Testis (tissue), 3 donors: ENCODE data around the gene RPL31. TPM values are rescaled to one million over a fixed set of nuclear protein-coding genes. Genes with fewer than 3 reads are reported as not detected.

ENCODE experiments used
- DNase-seq: peaks from one replicate; pipeline ENCODE4 v3.0.0-alpha.2; 2019
- H3K27ac ChIP-seq, 2 donors: fragments of 200-600 bp; sonication (generic); one replicate each; pipeline ENCODE4 v1.5.1; 2019
- H3K27me3 ChIP-seq: fragments of 200-600 bp; sonication (generic); one replicate; pipeline ENCODE4 v1.5.1; 2019
- H3K36me3 ChIP-seq: fragments of 200-600 bp; sonication (generic); one replicate; pipeline ENCODE4 v1.5.1; 2017; ENCODE audit warnings: low read depth; ENCODE audit errors: missing control alignments
- H3K4me1 ChIP-seq: fragments of 200-600 bp; sonication (generic); one replicate; pipeline ENCODE4 v1.5.1; 2019
- H3K4me3 ChIP-seq, 2 donors: fragments of 200-600 bp; sonication (generic); one replicate each; pipeline ENCODE4 v1.5.1; 2017 to 2019
- H3K9me3 ChIP-seq: fragments of 200-600 bp; sonication (generic); one replicate; pipeline ENCODE4 v1.5.1; 2017
- POLR2A ChIP-seq: fragments of 450-650 bp; IDR thresholded peaks from one replicate; pipeline ENCODE4 v1.6.1; 2017; ENCODE audit warnings: antibody characterized with exemption, mild to moderate bottlenecking, moderate library complexity
- WGBS, 2 donors: methylation state at CpG; one replicate each; pipeline ENCODE4 v1.1.5; 2018; 5-methylcytosine and 5-hydroxymethylcytosine counted together
- intact Hi-C: fragments of 100-400 bp; cut with DNase I; formaldehyde crosslinking; loops from one replicate; pipeline ENCODE4 v1.15.1; 2023; ENCODE audit warnings: low total_unique reads
- polyA plus RNA-seq: library from polyadenylated mRNA; stranded (reverse); fragments of 350-450 nt; fragmentation: Illumina TruSeq; extraction: RNeasy Lipid Tissue Mini Kit (QIAGEN cat#74804); gene quantifications from one replicate; pipeline ENCODE4 v1.2.3, GENCODE V29; 2014; ENCODE audit warnings: low read depth, low replicate concordance; ENCODE audit not compliant: insufficient read depth
- total RNA-seq, 2 donors: library from RNA; depleted of rRNA; stranded (reverse); fragments of >200 nt; gene quantifications; one replicate each; pipeline ENCODE4 v1.2.3, GENCODE V29; 2016
- TF ChIP-seq, protein P1 (sequence below), 3 experiments: fragments of 450-650 bp in 2 of 3; fragments of 200-600 bp in 1 of 3; sonication (generic) in 1 of 3; IDR thresholded peaks; one replicate each; pipeline ENCODE4 v1.5.1; 2016 to 2019; ENCODE audit warnings: antibody characterized with exemption in 3 of 3, mild to moderate bottlenecking in 2 of 3, moderate library complexity in 1 of 3

RPL31 gene
- total and polyA plus RNA-seq, 3 donors from 2014 or later: 404 to 1,643 (median 715) TPM

DNA sequence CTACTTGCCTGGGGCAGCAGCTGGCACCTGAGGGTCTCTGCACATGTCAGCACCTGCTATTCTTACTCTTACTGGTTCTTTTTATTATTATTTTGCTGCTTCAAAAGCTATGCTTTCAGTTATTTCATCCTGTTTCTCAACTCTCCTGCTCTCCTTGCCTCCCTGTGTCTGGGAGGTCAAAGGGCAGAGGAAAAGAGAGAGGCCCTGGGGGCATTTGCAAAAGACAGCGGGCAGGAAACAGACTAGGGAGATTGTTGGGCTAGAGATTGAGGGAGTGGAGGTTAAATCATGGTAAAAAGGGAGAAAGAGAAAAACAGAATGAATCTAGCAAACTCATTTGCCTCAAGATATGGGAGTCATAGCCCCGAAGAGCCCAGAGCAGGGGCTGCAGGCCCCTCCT, 21.1 kb upstream of the RPL31 start:
- 88 to 90% methylated on average over 2 of the region's 2 CpGs for WGBS, 2 donors
- H3K27me3 ChIP-seq: no peaks in the 10 kb centered on the region

DNA sequence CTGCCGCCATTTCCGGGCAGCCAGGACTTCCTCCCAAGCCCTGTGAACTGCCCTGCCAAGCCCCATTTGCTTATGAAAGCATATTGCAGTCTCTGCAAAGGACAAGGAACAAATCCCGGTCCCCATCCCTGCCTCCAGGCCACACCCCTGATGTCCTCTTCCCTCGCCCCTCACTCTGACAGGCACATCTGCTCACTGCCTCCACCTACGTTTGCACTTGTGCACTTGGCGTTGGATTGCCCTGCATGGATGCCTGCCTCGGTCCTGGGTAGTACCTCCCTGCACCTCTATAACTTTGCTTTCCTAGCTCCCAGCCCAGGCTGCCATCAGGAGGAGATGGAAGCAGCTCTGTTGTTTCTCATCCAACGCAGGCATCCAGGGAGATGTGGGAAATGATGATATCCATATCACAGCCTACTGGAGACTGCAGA, 19.6 kb upstream of the RPL31 start:
- H3K4me1 ChIP-seq: peaks cover 6% of the 10 kb centered on the region
- no peak overlapping the region for H3K4me3 ChIP-seq
- DNase-seq: no peak
- H3K9me3 ChIP-seq: no peaks in the 10 kb centered on the region
- no peak overlapping the region for H3K27ac ChIP-seq
- no peaks in the 10 kb centered on the region for H3K36me3 ChIP-seq
- intact Hi-C loops: loop anchor here (5.0 to 10.0 kb wide), 2 partner anchors 248 to 375 kb away; no protein-coding TSS in a partner anchor
- 80 to 94% methylated on average over 6 to 8 of the region's 8 CpGs for WGBS, 2 donors
- no peaks in the 10 kb centered on the region for H3K27me3 ChIP-seq
- no peak for TF ChIP-seq POLR2A
- TF ChIP-seq, protein P1, sequence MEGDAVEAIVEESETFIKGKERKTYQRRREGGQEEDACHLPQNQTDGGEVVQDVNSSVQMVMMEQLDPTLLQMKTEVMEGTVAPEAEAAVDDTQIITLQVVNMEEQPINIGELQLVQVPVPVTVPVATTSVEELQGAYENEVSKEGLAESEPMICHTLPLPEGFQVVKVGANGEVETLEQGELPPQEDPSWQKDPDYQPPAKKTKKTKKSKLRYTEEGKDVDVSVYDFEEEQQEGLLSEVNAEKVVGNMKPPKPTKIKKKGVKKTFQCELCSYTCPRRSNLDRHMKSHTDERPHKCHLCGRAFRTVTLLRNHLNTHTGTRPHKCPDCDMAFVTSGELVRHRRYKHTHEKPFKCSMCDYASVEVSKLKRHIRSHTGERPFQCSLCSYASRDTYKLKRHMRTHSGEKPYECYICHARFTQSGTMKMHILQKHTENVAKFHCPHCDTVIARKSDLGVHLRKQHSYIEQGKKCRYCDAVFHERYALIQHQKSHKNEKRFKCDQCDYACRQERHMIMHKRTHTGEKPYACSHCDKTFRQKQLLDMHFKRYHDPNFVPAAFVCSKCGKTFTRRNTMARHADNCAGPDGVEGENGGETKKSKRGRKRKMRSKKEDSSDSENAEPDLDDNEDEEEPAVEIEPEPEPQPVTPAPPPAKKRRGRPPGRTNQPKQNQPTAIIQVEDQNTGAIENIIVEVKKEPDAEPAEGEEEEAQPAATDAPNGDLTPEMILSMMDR (IDR thresholded peaks at IDR 0.05): no peak

More for the DNA sequence above, 21.1 kb upstream of the RPL31 start:
- intact Hi-C loops: loop anchor here (5.0 to 10.0 kb wide), 2 partner anchors 246 to 374 kb away; no protein-coding TSS in a partner anchor
- DNase-seq: no peak
- H3K9me3 ChIP-seq: no peaks in the 10 kb centered on the region
- no peak overlapping the region for H3K4me3 ChIP-seq
- no peaks in the 10 kb centered on the region for H3K36me3 ChIP-seq
- H3K4me1 ChIP-seq: peaks cover 6% of the 10 kb centered on the region
- H3K27ac ChIP-seq: no peak overlapping the region
- no peak for TF ChIP-seq POLR2A

DNA sequence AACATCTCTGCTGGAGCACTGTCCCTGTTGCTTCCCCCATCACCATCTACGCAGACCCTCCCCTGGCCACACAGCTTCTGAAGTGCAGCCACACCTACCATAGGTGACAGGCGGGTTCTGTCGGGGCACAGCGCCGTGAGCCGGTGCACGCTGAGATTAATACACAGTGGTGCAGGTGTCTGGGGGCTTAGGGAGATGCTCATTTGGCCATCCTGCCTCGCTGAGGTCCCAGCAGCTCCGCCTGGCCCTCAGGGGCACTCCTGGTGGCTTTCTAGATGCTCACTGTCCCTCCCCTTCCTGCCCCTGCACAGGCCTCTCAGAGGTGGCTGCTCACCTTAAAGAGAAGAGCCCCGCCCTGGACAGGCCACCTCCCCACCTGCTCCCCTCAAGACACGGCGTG, 18.9 kb upstream of the RPL31 start:
- Histone ChIP-seq H3K4me1 (peaks cover 6% of the 10 kb centered on the region), H3K27me3 (no peaks in the 10 kb centered on the region), H3K27ac (peak overlapping the region in 1 of 2 donors; percentile 77), H3K9me3 (no peaks in the 10 kb centered on the region), H3K36me3 (no peaks in the 10 kb centered on the region), H3K4me3 (no peak overlapping the region)
- DNase-seq: no peak
- intact Hi-C loops: loop anchor here (5.0 to 10.0 kb wide), 2 partner anchors 248 to 376 kb away; no protein-coding TSS in a partner anchor
- WGBS, 2 donors: 91 to 100% methylated on average over 8 to 12 of the region's 12 CpGs
- TF ChIP-seq POLR2A: no peak
- TF ChIP-seq, protein P1 (IDR thresholded peaks at IDR 0.05): no peak

DNA sequence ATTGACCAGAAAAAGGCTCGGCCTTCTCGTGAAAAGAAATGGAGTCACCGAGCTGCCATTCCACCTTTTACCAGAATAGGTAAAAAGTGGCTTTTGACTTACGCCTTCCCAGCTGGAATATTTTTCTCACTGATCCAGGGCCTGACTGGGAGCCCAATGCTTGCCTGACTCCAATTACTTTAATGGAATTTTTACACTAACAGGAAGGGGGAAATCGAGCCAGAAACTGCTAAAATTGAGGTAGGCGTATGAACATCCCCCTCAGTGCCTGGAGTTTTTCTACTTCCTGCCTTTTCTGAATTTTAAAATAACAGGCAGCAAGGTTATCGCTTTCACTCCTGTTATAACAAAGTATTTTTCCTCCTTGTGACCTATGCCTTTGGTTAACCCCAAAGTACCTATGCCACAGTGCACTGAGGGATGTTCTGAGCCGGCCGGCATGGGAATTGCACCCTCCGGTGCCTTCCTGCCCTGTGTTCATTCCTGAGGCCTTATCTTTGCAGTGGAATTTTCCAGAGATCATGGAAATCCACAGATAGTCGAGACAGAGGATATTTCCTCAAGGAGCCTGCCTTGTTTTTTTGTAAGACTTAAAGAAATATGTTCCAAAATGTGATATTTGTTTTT, 18.3 kb upstream of the RPL31 start:
- intact Hi-C loops: loop anchor here (5.0 to 10.0 kb wide), 2 partner anchors 249 to 376 kb away; no protein-coding TSS in a partner anchor
- Histone ChIP-seq H3K4me3 (no peak overlapping the region), H3K4me1 (peaks cover 6% of the 10 kb centered on the region), H3K36me3 (no peaks in the 10 kb centered on the region), H3K27ac (peak overlapping the region in 1 of 2 donors; percentile 77), H3K27me3 (no peaks in the 10 kb centered on the region), H3K9me3 (no peaks in the 10 kb centered on the region)
- no peak for DNase-seq
- 63 to 72% methylated on average over 11 of the region's 11 CpGs for WGBS, 2 donors
- TF ChIP-seq, protein P1 (IDR thresholded peaks at IDR 0.05): no peak
- TF ChIP-seq POLR2A: no peak

DNA sequence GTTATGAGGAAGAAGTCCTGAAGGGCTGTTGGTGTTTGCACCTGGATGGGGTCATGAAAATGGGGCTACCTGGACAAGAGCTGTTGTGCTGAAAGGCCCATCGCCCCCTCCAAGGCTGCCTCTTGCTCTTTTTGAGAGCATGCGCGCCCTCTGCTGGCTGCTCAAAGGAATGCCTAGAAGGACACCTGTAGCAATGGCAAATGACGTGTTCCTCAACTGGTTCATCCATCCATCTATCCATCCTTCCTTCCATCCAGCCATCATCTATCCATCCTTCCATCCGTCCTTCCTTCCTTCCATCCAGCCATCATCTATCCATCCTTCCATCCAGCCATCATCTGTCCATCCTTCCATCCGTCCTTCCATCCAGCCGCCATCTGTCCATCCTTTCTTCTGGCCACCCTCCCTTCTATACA, 17.2 kb upstream of the RPL31 start:
- TF ChIP-seq, protein P1 (IDR thresholded peaks at IDR 0.05): peak; percentile 67 to 88 (median 85)
- TF ChIP-seq POLR2A: no peak
- no peak overlapping the region for H3K27ac ChIP-seq
- intact Hi-C loops: loop anchor here (5.0 to 10.0 kb wide), 2 partner anchors 250 to 378 kb away; no protein-coding TSS in a partner anchor
- no peaks in the 10 kb centered on the region for H3K27me3 ChIP-seq
- H3K9me3 ChIP-seq: no peaks in the 10 kb centered on the region
- 45 to 49% methylated on average over 7 of the region's 7 CpGs for WGBS, 2 donors
- no peak overlapping the region for H3K4me3 ChIP-seq
- H3K4me1 ChIP-seq: peaks cover 6% of the 10 kb centered on the region
- peak; percentile 89 for DNase-seq
- H3K36me3 ChIP-seq: no peaks in the 10 kb centered on the region
